SK-N-SH (cell line): Measurements from ENCODE around the gene RAP1GAP. TPM values are rescaled to one million over a fixed set of nuclear protein-coding genes. Genes with fewer than 3 reads are reported as not detected.

Source experiments
- CTCF ChIA-PET: fragments of 300-600, 350-600 bp; formaldehyde crosslinking; extraction: SDS; loops from one replicate; lab custom pipeline; 2021; lab: Yijun Ruan, JAX
- POLR2A ChIA-PET: fragments of 350-600 bp; sonication (Branson Sonifier 250); formaldehyde crosslinking; extraction: SDS; loops from one replicate; lab custom pipeline; 2020; ENCODE audit warnings: antibody characterized with exemption, inconsistent platforms; lab: Yijun Ruan, JAX
- DNase-seq: peaks from one replicate; pipeline ENCODE4 v3.0.0; 2012
- H2AFZ ChIP-seq: fragments of 200-600 bp; sonication (generic); 2 replicates; pipeline ENCODE4 v1.8.1; 2016; ENCODE audit warnings: antibody characterized with exemption, mild to moderate bottlenecking, low read depth
- H3F3A ChIP-seq: fragments of 200-600 bp; sonication (generic); replicated peaks from 2 replicates; pipeline ENCODE3; 2016; ENCODE audit warnings: antibody characterized with exemption, mild to moderate bottlenecking; ENCODE audit not compliant: insufficient read depth
- H3K27ac ChIP-seq, 2 experiments: fragments of 200-500 bp in 1 of 2; fragments of 200-600 bp in 1 of 2; sonication (Bioruptor generic) in 1 of 2; sonication (generic), shearing (Covaris generic) in 1 of 2; 2 replicates each; pipeline versions ENCODE4 v1.5.1 to v1.6.1; 2014 to 2016; ENCODE audit warnings: low read depth in 2 of 2, inconsistent platforms in 1 of 2, low read length in 1 of 2, mild to moderate bottlenecking in 1 of 2, mixed read lengths in 1 of 2
- H3K27me3 ChIP-seq: fragments of 200-600 bp; sonication (generic), shearing (Covaris generic); 2 replicates; pipeline ENCODE4 v1.6.1; 2016; ENCODE audit warnings: mixed run types; ENCODE audit not compliant: insufficient read depth
- H3K36me3 ChIP-seq, 2 experiments: fragments of 200-500 bp in 1 of 2; fragments of 200-600 bp in 1 of 2; sonication (Bioruptor generic) in 1 of 2; sonication (generic) in 1 of 2; replicated peaks in 1 of 2; 2 replicates each; pipeline versions ENCODE3 to v1.5.1; 2014 to 2016; ENCODE audit warnings: low read length in 1 of 2, mild to moderate bottlenecking in 1 of 2; ENCODE audit not compliant: insufficient read depth in 2 of 2, control insufficient read depth in 1 of 2
- H3K4me1 ChIP-seq, 2 experiments: fragments of 200-500 bp in 1 of 2; fragments of 200-600 bp in 1 of 2; sonication (Bioruptor generic) in 1 of 2; sonication (generic), shearing (Covaris generic) in 1 of 2; 2 replicates each; pipeline versions ENCODE4 v1.5.1 to v1.6.1; 2014 to 2016; ENCODE audit warnings: low read depth in 1 of 2, low read length in 1 of 2, mixed run types in 1 of 2; ENCODE audit not compliant: insufficient read depth in 2 of 2, control insufficient read depth in 1 of 2
- H3K4me2 ChIP-seq: fragments of 200-600 bp; sonication (generic), shearing (Covaris generic); 2 replicates; pipeline ENCODE4 v1.6.1; 2017; ENCODE audit warnings: mixed run types
- H3K4me3 ChIP-seq, 2 experiments: fragments of 200-500 bp in 1 of 2; fragments of 200-600 bp in 1 of 2; sonication (Bioruptor generic) in 1 of 2; sonication (generic), shearing (Covaris generic) in 1 of 2; 2 replicates each; pipeline versions ENCODE4 v1.5.1 to v1.8.1; 2014 to 2016; ENCODE audit warnings: low read depth in 2 of 2, inconsistent platforms in 1 of 2, low read length in 1 of 2, mild to moderate bottlenecking in 1 of 2, mixed read lengths in 1 of 2, moderate library complexity in 1 of 2
- H3K79me2 ChIP-seq: fragments of 200-600 bp; sonication (generic); 2 replicates; pipeline ENCODE4 v1.8.1; 2017; ENCODE audit warnings: mild to moderate bottlenecking; ENCODE audit not compliant: insufficient read depth
- H3K9ac ChIP-seq: fragments of 200-600 bp; sonication (generic); 2 replicates; pipeline ENCODE4 v1.6.1; 2017; ENCODE audit warnings: mixed run types
- H3K9me2 ChIP-seq: fragments of 200-600 bp; sonication (generic); 2 replicates; pipeline ENCODE4 v1.6.1; 2017; ENCODE audit warnings: mixed run types
- H3K9me3 ChIP-seq: fragments of 200-600 bp; sonication (generic); 2 replicates; pipeline ENCODE4 v1.6.1; 2017; ENCODE audit warnings: mixed run types, mild to moderate bottlenecking, moderate library complexity
- H4K20me1 ChIP-seq: fragments of 200-600 bp; sonication (generic); 2 replicates; pipeline ENCODE4 v1.6.1; 2017; ENCODE audit warnings: mild to moderate bottlenecking, mixed run types; ENCODE audit not compliant: insufficient read depth
- CTCF ChIP-seq: fragments of 200-600 bp; sonication (generic); IDR thresholded peaks from 2 replicates; pipeline ENCODE4 v1.6.1; 2017; ENCODE audit warnings: antibody characterized with exemption, mild to moderate bottlenecking, moderate library complexity
- FOSL2 ChIP-seq: IDR thresholded peaks from 2 replicates; pipeline ENCODE4 v1.4.0; 2012; ENCODE audit warnings: low read depth, mild to moderate bottlenecking, moderate library complexity, borderline replicate concordance
- FOXJ3 ChIP-seq: sonication (generic); formaldehyde crosslinking; IDR thresholded peaks from 2 replicates; pipeline ENCODE4 v1.5.1; 2020; ENCODE audit warnings: mild to moderate bottlenecking, missing genetic modification reagents
- FOXM1 ChIP-seq: IDR thresholded peaks from 2 replicates; pipeline ENCODE4 v1.4.0; 2012; ENCODE audit warnings: low read depth, mild to moderate bottlenecking
- GABPA ChIP-seq: IDR thresholded peaks from 2 replicates; pipeline ENCODE4 v1.4.0; 2012; ENCODE audit warnings: low read depth, mild to moderate bottlenecking
- GATA2 ChIP-seq: sonication (generic); formaldehyde crosslinking; IDR thresholded peaks from 2 replicates; pipeline ENCODE4 v1.5.0; 2020; ENCODE audit warnings: mild to moderate bottlenecking, missing genetic modification reagents
- MAX ChIP-seq: IDR thresholded peaks from 2 replicates; pipeline ENCODE4 v1.4.0; 2012; ENCODE audit warnings: low read depth
- MEF2A ChIP-seq: IDR thresholded peaks from 2 replicates; pipeline ENCODE4 v1.4.0; 2012; ENCODE audit warnings: low read depth, borderline replicate concordance
- MXI1 ChIP-seq: IDR thresholded peaks from 2 replicates; pipeline ENCODE4 v1.6.1; 2012; ENCODE audit warnings: mild to moderate bottlenecking, low read depth, low read length, improper control_type of control experiment
- NFIC ChIP-seq: IDR thresholded peaks from 2 replicates; pipeline ENCODE4 v1.4.0; 2012; ENCODE audit warnings: borderline replicate concordance
- NRF1 ChIP-seq: IDR thresholded peaks from 2 replicates; pipeline ENCODE4 v1.6.1; 2012; ENCODE audit warnings: low read depth, mild to moderate bottlenecking, low read length
- POLR2AphosphoS5 ChIP-seq: IDR thresholded peaks from 2 replicates; pipeline ENCODE4 v1.6.1; 2012; ENCODE audit warnings: low read depth, low read length
- RCOR1 ChIP-seq: fragments of 150-350 bp; IDR thresholded peaks from 2 replicates; pipeline ENCODE4 v1.6.1; 2017; ENCODE audit warnings: antibody characterized with exemption, low read length
- RFX5 ChIP-seq: IDR thresholded peaks from 2 replicates; pipeline ENCODE4 v1.6.1; 2012; ENCODE audit warnings: mild to moderate bottlenecking, improper control_type of control experiment, low read length
- RXRA ChIP-seq: IDR thresholded peaks from 2 replicates; pipeline ENCODE4 v1.4.0; 2012; ENCODE audit warnings: low read depth, mild to moderate bottlenecking, borderline replicate concordance
- SIN3A ChIP-seq: IDR thresholded peaks from 2 replicates; pipeline ENCODE4 v1.6.1; 2012; ENCODE audit warnings: low read depth, mild to moderate bottlenecking, low read length, moderate library complexity, borderline replicate concordance
- SMC3 ChIP-seq: IDR thresholded peaks from 2 replicates; pipeline ENCODE4 v1.6.1; 2012; ENCODE audit warnings: low read depth, low read length, improper control_type of control experiment
- TAF1 ChIP-seq: IDR thresholded peaks from 2 replicates; pipeline ENCODE4 v1.6.1; 2012; ENCODE audit warnings: low read depth, mild to moderate bottlenecking, low read length, moderate library complexity, borderline replicate concordance
- TEAD4 ChIP-seq: IDR thresholded peaks from 2 replicates; pipeline ENCODE4 v1.4.0; 2012; ENCODE audit warnings: mild to moderate bottlenecking, borderline replicate concordance; ENCODE audit not compliant: insufficient read depth
- USF1 ChIP-seq: IDR thresholded peaks from 2 replicates; pipeline ENCODE4 v1.4.0; 2012; ENCODE audit warnings: low read depth, borderline replicate concordance
- WGBS: methylation state at CpG from one replicate; pipeline ENCODE4 v1.1.6; 2017; ENCODE audit warnings: low lambda C conversion rate; 5-methylcytosine and 5-hydroxymethylcytosine counted together
- polyA plus RNA-seq, 3 experiments: library from polyadenylated mRNA; depleted of rRNA; stranded (reverse); fragments of >200 nt; gene quantifications; 2 replicates each; pipeline ENCODE4 v1.2.3, GENCODE V29; 2012
- TF ChIP-seq, protein P1 (sequence below): fragments of 150-350 bp; IDR thresholded peaks from 2 replicates; pipeline ENCODE4 v1.6.1; 2016; ENCODE audit warnings: mild to moderate bottlenecking, low read depth, low read length
- TF ChIP-seq, protein P2 (sequence below): fragments of 150-350 bp; IDR thresholded peaks from 2 replicates; pipeline ENCODE4 v1.6.1; 2017; ENCODE audit warnings: antibody characterized with exemption, low read length, low read depth, borderline replicate concordance
- TF ChIP-seq, protein P3 (sequence below): IDR thresholded peaks from 2 replicates; pipeline ENCODE4; 2012

The RAP1GAP gene
- polyA plus RNA-seq, 1 of the 3 experiments (the other 2 are of a cell fraction) = 0.99 TPM

DNA sequence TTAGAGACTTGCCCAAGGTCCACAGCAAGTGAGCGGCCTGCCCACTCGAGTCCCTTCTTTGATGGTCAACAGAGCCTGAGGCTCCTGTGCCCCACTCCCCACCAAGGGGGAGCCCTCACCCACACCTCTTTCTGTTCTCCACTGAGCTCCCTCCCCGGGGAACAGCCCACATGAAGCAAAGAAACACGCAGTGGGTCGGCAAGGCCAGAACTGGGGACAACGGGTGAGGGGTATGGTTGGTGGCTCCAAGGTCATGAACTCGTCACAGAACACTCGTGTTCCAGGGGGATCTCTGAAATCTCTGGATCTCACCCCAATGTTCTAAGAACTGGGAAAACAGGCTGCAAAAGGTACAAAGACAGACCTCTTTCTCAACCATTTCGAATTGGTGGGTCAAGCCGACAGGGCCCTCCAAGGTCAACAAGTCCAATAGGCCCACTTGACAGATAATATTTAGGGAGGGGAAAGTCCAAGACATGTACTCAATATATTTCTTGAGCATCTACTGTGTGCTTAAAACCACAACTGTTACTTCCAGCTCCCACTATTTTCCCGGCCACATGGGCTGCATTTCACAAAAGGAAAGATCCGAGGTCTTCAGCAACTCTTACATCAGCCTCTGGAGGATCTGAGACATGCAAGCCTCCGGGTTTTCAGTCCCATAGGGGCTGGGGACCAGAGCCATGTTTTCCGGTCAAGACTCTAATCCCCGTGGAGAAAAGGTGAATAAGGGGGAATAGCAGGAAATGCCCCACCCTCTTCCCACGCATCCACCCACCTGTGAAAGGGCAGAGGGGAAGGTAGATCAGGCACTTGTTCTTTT lies 1.1 kb upstream of the RAP1GAP start (continued):
- no peak for TF ChIP-seq POLR2AphosphoS5
- TF ChIP-seq NFIC = no peak
- TF ChIP-seq RXRA = no peak
- no peak for TF ChIP-seq SMC3
- TF ChIP-seq, protein P1, sequence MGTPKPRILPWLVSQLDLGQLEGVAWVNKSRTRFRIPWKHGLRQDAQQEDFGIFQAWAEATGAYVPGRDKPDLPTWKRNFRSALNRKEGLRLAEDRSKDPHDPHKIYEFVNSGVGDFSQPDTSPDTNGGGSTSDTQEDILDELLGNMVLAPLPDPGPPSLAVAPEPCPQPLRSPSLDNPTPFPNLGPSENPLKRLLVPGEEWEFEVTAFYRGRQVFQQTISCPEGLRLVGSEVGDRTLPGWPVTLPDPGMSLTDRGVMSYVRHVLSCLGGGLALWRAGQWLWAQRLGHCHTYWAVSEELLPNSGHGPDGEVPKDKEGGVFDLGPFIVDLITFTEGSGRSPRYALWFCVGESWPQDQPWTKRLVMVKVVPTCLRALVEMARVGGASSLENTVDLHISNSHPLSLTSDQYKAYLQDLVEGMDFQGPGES = no peak
- TF ChIP-seq SIN3A = no peak
- no peak for TF ChIP-seq USF1
- TF ChIP-seq, all 33 proteins: peak for 0

DNA sequence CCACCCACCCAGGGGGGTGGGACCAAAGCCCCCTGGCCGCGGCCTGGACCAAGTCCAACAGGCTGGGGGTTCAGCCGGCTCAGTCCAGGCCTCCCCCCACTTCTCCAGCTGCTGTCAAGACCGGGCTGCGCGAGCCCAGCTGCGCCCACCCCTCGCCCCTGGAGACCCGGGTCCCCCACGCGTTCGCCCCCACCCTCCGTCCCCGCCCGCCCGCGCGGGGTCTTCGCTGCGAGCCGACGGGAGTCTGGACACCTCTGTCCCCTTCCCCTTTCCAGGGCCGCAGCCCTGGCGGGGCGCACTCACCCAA lies 253 bp downstream of the RAP1GAP start:
- H3K36me3 ChIP-seq = no peaks in the 10 kb centered on the region
- peaks cover 7% of the 10 kb centered on the region; the same call in 1 of the 2 replicates for H4K20me1 ChIP-seq
- H3K79me2 ChIP-seq = no peaks in the 10 kb centered on the region
- 0% methylated on average over 2 of the region's 25 CpGs for WGBS
- H3K27me3 ChIP-seq = peaks cover 8% of the 10 kb centered on the region; the same call in 1 of the 2 replicates
- ChIA-PET POLR2A (no interaction called here), CTCF (interaction anchor here (0.6 to 1.7 kb wide), 4 partner anchors 9 to 34 kb away, joined by 3 to 11 read pairs (median 4); no protein-coding TSS in a partner anchor)
- H3K4me3 ChIP-seq = peak overlapping the region in 1 of 2 experiments; percentile 44; a peak in 2 of 4 replicates
- H3K27ac ChIP-seq = no peak overlapping the region
- H3K4me1 ChIP-seq = peaks cover 9 to 30% of the 10 kb centered on the region in 2 experiments; a peak in 3 of 4 replicates
- DNase-seq = no peak
- no peak overlapping the region for H3K9ac ChIP-seq
- H3K9me2 ChIP-seq = no peaks in the 10 kb centered on the region
- peak overlapping the region; percentile 71; the same call in 1 of the 2 replicates for H3K4me2 ChIP-seq
- no peaks in the 10 kb centered on the region for H3F3A ChIP-seq
- TF ChIP-seq MEF2A (no peak), GABPA (no peak), FOXJ3 (CRISPR knock-in tag) (no peak), TAF1 (no peak), RFX5 (no peak), CTCF (no peak), FOSL2 (no peak), MAX (no peak), RXRA (no peak), NRF1 (no peak), TEAD4 (no peak), FOXM1 (no peak), RCOR1 (no peak), GATA2 (CRISPR knock-in tag) (no peak), MXI1 (no peak), POLR2AphosphoS5 (no peak)
- TF ChIP-seq, protein P1 = no peak
- TF ChIP-seq, protein P2, sequence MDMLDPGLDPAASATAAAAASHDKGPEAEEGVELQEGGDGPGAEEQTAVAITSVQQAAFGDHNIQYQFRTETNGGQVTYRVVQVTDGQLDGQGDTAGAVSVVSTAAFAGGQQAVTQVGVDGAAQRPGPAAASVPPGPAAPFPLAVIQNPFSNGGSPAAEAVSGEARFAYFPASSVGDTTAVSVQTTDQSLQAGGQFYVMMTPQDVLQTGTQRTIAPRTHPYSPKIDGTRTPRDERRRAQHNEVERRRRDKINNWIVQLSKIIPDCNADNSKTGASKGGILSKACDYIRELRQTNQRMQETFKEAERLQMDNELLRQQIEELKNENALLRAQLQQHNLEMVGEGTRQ = no peak
- TF ChIP-seq, protein P3, sequence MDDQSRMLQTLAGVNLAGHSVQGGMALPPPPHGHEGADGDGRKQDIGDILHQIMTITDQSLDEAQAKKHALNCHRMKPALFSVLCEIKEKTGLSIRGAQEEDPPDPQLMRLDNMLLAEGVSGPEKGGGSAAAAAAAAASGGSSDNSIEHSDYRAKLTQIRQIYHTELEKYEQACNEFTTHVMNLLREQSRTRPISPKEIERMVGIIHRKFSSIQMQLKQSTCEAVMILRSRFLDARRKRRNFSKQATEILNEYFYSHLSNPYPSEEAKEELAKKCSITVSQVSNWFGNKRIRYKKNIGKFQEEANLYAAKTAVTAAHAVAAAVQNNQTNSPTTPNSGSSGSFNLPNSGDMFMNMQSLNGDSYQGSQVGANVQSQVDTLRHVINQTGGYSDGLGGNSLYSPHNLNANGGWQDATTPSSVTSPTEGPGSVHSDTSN = no peak
- H3K9me3 ChIP-seq = no peaks in the 10 kb centered on the region
- H2AFZ ChIP-seq = no peak overlapping the region
